Activated T-cell treated with anti-CD3 and anti-CD28 coated beads, Interleukin-2, amount 50 U/mL, for 1 hour (primary cell): ENCODE results near the gene RERE.
"Not testable (repeated sequence)": the region's sequence is repeated elsewhere in the genome, so short reads cannot be mapped to it uniquely, and the experiment has no call there.

Experiments used
- DNase-seq: peaks from one replicate; pipeline ENCODE4 v3.0.0-alpha.2; 2020

Gene RERE

GRCh38 chr1:8598783-8599182 is 218.7 kb downstream of the RERE start:
- no peak for DNase-seq

- no peak for DNase-seq
Measured at GRCh38 chr1:8598060-8598724, 219.2 kb downstream of the RERE start.

- no peak for DNase-seq
Measured at GRCh38 chr1:8597455-8597854, 220.0 kb downstream of the RERE start.

- DNase-seq: no peak
Measured at GRCh38 chr1:8595941-8596340, 221.5 kb downstream of the RERE start.

DNA sequence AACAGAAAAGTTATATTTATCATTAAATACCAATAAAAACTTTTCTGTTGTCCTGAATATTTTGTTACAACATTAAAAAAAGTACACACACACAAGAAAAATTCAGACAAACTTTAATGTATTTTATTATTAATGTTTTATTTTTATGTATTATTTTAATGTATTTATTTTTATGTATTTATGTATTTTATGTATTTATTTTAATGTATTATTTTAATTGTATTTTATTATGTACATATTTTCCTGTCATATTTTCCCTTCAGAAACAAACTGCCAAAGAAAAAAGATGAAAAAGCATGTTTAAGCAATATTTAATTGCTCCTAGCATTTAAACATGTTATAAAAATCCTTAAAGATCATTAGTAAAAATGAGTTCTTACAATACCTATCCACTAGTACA is 222.1 kb downstream of the RERE start:
- no peak for DNase-seq

GRCh38 chr1:8593292-8593691 is 224.1 kb downstream of the RERE start:
- not testable (repeated sequence) for DNase-seq

- no peak for DNase-seq
Measured at GRCh38 chr1:8591569-8591968, 225.9 kb downstream of the RERE start.

- no peak for DNase-seq
Measured at GRCh38 chr1:8590721-8591351, 226.6 kb downstream of the RERE start.

GRCh38 chr1:8589571-8589970 is 227.9 kb downstream of the RERE start:
- no peak for DNase-seq

- DNase-seq: no peak
Measured at GRCh38 chr1:8587784-8588183, 229.7 kb downstream of the RERE start.

DNA sequence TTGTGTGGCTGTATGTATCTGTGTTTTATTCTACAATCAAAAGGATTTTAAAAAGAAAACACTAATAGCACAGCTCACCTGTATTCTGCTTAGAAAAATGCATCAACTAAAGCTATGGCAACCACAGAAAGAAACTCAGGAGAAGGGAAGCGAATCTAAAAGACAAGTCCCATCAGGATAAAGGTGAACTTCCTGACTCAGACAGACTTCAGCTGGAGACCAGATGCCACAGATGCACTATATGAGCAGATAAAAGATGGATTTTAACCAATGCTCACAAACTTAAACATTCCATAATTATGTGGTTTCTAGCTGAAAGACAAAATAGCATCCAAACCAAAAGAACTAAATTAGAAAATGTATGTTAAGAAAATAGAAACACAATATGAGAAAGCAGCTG is 231.0 kb downstream of the RERE start:
- DNase-seq: no peak

DNA sequence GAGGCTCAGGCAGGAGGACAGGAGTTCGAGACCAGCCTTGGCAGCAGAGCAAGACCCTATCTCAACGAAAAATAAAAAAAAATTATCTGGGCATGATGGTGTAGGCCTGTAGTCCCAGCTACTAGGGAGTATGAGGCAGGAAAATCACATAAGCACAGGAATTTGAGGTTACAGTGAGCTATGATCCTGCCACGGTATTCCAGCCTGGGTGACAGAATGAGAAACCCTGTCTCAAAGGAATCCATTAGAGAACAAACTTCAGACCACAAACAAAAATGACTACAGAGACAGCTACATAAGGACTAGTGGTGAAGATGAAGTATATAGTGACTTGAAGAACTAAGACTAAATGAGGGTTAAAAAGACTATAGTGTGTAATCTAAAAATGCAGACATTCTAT is 233.1 kb downstream of the RERE start:
- DNase-seq: no peak

- no peak for DNase-seq
Measured at GRCh38 chr1:8583031-8583430, 234.4 kb downstream of the RERE start.

- no peak for DNase-seq
Measured at GRCh38 chr1:8580566-8580965, 236.9 kb downstream of the RERE start.

DNA sequence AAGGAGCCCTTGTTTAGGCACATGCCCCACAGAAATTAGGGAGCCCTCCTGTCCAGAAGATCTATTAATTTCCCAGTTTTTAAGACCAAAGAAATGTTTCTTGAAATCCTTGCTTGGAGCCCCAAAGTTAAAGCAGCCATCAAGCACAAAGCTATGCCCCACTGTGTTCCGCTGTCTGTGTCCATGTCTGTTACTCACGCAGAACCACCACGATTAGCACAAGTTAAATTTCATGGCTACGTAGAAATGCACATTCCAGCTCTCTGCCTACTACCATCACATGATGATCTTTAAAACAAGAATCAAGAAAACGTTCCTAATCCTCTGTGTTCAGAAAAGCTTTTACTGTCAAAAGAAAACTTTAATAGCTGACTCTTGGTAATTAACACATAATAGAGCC is 238.5 kb downstream of the RERE start:
- DNase-seq: no peak

DNA sequence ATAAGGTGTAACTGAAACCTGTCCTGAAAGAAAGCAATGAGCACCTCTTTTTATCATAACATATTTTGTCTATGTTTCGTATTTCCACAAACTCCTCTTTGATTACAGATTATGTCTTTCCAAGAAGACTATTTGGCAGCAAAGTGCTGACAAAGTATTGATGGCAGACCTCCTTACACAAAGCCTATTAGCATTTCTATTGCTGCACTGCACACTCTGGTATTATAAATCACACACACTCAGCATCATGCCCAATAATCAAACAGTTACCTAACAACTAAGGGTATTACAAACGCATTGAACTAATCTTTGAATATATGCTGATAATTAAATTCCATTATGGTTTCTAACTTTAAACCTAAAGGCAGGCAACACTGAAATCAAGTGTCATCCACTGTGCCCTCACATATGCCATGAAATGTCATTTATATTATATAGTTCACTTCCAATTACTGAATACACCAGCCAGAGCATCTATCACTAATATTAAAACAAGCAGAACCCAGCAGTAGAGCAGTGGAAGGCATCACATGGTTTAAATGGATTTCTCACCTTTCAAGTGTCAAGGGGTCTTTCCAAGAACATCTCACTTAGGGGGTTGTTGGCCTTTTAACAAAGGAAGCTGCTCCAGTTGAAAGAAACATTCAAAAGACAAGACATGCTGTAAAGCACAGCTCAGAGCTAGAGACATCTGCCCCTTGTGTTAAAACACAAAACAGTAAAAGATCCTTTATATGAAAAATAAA is 239.1 kb downstream of the RERE start:
- no peak for DNase-seq

GRCh38 chr1:8574985-8575384 is 242.5 kb downstream of the RERE start:
- DNase-seq: no peak

- DNase-seq: no peak
Measured at GRCh38 chr1:8572106-8572505, 245.3 kb downstream of the RERE start.

- DNase-seq: no peak
Measured at GRCh38 chr1:8571200-8571984, 246.0 kb downstream of the RERE start.

GRCh38 chr1:8570465-8570864 is 247.0 kb downstream of the RERE start:
- DNase-seq: no peak

DNA sequence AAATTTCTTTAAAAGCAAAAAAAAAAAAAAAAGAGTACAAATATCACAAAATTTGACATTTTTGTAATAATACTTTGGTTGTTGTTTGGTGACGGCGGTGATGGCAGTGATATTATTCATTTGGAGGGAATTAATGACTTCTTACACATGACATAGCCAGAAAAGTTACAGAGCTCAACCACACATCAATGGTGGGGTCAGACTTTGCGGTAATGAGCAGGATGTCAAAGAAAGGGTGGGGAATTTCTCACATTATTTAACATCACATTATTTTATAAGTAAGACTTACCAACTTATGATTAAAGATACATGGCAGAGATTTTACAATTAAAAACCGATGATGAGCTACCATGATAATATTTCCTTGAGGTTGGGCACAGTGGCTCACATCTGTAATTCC is 248.2 kb downstream of the RERE start:
- no peak for DNase-seq

- no peak for DNase-seq
Measured at GRCh38 chr1:8568837-8569236, 248.6 kb downstream of the RERE start.

DNA sequence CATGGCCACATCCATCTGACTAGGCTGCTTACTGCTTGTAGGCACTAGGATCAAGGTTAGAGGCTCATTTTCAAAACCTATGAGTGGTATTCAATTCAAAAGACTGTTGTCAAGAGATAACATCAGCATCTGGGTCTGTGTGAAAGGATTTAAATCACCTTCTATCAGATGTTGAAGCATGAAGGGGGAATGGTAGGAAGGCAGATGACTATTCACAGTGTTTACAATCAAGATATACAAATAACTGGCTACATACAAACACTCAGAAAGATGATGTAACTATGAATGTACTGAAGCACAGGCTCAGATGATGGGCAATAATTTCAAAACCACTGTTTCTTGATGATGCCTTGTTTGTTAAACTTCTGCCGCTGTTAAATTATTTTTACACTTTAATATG is 250.3 kb downstream of the RERE start:
- no peak for DNase-seq

- no peak for DNase-seq
Measured at GRCh38 chr1:8565802-8566201, 251.6 kb downstream of the RERE start.
